HAP-1 (cell line): Measurements from ENCODE around the gene MYOG.

ENCODE experiments used
- DNase-seq, 2 experiments: peaks; one replicate each; pipeline ENCODE4 v3.0.0-alpha.2; 2016 to 2020; ENCODE audit warnings: low spot score in 2 of 2
- H3K27me3 ChIP-seq: fragments of 250-450 bp; sonication (Bioruptor Pico); 2 replicates; pipeline ENCODE4 v1.5.1; 2020; ENCODE audit warnings: low read depth, mild to moderate bottlenecking, moderate library complexity
- H3K36me3 ChIP-seq: fragments of 250-450 bp; sonication (Bioruptor Pico); replicated peaks from 2 replicates; pipeline ENCODE4 v1.5.1; 2020; ENCODE audit warnings: mild to moderate bottlenecking
- H3K4me1 ChIP-seq: fragments of 250-450 bp; sonication (Bioruptor Pico); 2 replicates; pipeline ENCODE4 v1.5.1; 2020; ENCODE audit warnings: mild to moderate bottlenecking
- H3K4me3 ChIP-seq: fragments of 250-450 bp; sonication (Bioruptor Pico); 2 replicates; pipeline ENCODE4 v1.5.1; 2020; ENCODE audit warnings: mild to moderate bottlenecking, moderate library complexity
- H3K9me3 ChIP-seq: fragments of 250-450 bp; sonication (Bioruptor Pico); 2 replicates; pipeline ENCODE4 v1.5.1; 2020; ENCODE audit warnings: mild to moderate bottlenecking, moderate library complexity
- in situ Hi-C: fragments of 300-500 bp; cut with MboI; formaldehyde crosslinking; loops from 3 replicates; pipeline ENCODE4 v1.14.3; 2020; ENCODE audit warnings: low sequenced_read_pairs, inconsistent platforms, mixed read lengths

MYOG gene

DNA sequence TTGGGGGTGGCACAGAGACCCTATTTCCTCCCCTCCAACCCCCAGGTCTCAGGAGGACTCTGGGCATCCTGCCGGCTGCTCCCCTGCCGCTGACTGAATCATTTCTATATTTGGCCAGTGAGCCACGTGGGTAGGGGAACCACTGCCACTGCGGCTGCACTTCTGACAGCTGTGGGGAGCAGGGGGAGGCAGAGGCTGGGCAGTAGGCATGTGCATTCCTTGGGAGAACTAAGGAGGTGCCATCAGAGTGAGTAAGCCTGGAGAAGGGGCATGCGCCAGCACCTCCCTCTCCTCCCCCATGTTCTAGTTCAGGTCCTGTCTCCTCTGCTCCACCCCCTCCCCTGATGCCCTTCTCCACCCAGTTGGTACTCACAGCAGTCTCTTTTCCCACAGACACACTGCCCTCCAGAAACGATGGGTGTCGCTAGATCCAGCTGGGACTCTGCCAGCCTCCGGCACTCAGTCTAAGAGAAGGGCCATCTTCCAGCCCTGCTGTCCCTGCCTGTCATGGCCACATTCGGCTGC is 47.5 kb downstream of the MYOG start:
- no peaks in the 10 kb centered on the region for H3K36me3 ChIP-seq
- no peak for DNase-seq
- in situ Hi-C loops = loop anchor here (5.0 kb wide), 1 partner anchor 179 kb away; no protein-coding TSS in a partner anchor
- H3K4me3 ChIP-seq = no peak overlapping the region
- no peaks in the 10 kb centered on the region for H3K4me1 ChIP-seq
- no peaks in the 10 kb centered on the region for H3K9me3 ChIP-seq
- no peaks in the 10 kb centered on the region for H3K27me3 ChIP-seq

DNA sequence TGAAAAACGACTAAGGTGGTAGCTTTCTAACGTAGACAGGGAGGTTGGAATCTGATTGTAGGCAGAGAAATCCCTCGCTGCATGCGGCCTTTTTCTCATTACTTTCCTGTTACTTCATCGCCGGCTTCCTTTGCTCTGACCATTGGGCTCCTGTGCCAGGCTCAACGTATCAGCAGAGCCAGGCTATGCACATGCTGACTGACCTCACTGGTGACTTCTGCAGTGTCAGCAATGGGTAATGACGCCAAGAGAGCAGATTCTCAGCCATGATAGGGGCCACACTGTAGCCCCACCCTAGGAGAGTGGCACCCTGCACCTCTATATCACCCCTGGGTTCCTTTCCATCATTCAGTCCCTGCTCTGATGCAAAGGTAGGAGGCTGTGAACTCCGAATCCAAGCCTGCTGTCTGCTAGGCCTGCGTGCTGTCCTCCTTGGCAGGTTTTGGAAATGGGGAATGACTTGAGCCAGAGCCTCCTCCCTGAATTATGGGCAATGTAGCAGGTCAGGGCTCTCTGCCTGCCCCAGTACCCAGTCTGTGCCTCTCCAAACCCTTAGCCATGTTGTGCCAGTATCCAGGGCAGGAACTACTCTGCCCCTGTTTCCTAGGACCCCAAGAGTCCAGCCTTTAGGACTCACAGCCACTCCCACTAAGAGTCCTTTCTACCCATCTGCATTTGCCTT is 48.2 kb downstream of the MYOG start:
- no peak for DNase-seq
- Histone ChIP-seq H3K4me1 (no peaks in the 10 kb centered on the region), H3K27me3 (no peaks in the 10 kb centered on the region), H3K36me3 (no peaks in the 10 kb centered on the region), H3K4me3 (no peak overlapping the region), H3K9me3 (no peaks in the 10 kb centered on the region)
- in situ Hi-C loops = loop anchor here (5.0 kb wide), 1 partner anchor 180 kb away; no protein-coding TSS in a partner anchor

DNA sequence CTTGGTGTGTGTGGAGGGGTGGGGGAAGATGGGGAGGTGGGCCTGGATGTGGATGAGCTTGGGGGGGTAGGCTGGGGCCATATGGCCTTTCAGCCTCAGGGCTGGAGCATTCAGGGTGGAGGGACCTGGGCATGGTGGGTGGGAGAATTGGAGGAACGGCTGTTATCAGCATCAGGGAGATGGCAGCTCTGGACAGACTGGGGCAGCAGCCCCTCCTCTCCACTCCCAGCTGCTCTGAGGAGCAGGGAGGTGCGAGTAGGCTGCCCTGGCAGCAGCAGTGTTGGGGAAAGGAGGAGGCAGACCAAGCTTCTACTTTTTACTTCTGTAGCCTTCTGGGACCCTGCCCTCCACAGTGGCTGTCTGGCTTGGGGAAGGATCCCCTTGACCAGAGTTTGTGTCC is 49.3 kb downstream of the MYOG start:
- Histone ChIP-seq H3K9me3 (no peaks in the 10 kb centered on the region), H3K4me1 (peaks cover 4% of the 10 kb centered on the region; the same call in 1 of the 2 replicates), H3K36me3 (no peaks in the 10 kb centered on the region), H3K27me3 (no peaks in the 10 kb centered on the region), H3K4me3 (no peak overlapping the region)
- in situ Hi-C loops = loop anchor here (5.0 kb wide), 1 partner anchor 181 kb away; no protein-coding TSS in a partner anchor
- DNase-seq = no peak

DNA sequence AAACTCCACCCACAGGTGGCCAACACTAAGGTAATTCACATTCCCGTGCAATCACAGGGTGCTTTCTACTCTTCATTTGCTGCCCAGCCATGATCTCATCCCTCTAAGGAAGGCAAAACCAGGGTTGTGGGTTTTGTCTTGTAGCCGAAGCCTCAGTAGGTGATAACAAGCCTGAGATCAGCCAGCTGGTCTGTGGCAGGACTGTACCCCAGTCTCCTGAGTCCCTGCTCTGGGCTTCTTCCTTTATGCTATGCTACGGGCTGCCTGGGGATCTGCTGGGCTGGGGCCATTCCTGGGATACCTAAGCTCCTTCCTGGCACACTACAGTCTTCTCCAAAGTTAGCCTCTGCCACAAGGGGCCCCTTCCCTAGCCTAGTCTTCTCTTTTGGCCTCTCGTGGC is 49.7 kb downstream of the MYOG start:
- H3K4me1 ChIP-seq = peaks cover 4% of the 10 kb centered on the region; the same call in 1 of the 2 replicates

DNA sequence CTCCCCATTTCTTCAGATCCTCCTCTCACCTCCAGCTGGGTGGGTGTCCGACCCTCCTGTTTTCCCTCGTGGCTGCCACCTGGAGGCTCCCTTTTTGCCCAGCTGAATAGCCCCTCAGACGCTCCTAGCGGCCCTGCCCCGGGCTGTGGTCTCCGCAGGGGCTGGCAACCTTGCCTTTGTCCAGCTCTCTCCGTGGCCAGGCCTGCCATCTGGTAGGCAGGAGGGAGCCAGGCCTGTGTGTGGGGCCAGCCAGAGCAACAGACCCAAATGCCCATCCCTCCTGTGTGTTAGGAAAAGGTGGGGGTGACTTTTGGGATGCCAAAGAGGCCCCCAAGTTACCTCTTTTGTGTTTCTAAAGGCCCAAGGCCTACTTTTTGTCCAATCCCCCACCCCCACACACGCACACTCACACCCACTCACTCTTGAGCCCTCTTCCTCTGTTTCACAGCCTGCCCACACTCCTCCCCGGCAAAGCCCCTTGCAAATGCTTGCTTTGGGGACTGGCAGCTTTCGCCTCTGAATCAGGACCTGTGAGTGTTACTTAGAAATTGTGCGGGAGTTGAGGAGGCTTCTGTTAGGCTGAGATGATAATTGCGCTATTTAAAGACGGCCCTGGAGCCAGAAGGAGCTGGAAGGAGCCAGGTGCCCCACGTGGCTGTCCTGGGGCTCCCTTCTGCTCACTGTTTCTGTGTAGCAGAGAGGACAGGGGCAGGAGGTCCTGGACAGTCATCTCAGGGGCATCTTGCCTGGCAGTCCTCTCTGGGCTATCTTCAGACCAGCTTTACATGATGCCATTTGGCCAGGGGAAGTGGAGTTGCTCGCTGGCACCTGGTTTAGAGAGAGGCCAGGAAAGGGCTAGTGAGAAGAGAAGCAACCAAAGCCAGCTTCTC is 50.5 kb downstream of the MYOG start:
- Histone ChIP-seq H3K36me3 (no peaks in the 10 kb centered on the region), H3K4me1 (peaks cover 4% of the 10 kb centered on the region; the same call in 1 of the 2 replicates), H3K27me3 (no peaks in the 10 kb centered on the region), H3K9me3 (no peaks in the 10 kb centered on the region), H3K4me3 (no peak overlapping the region)
- no peak for DNase-seq
- in situ Hi-C loops = loop anchor here (5.0 kb wide), 1 partner anchor 182 kb away; no protein-coding TSS in a partner anchor

More for the DNA sequence above, 49.7 kb downstream of the MYOG start:
- Histone ChIP-seq H3K9me3 (no peaks in the 10 kb centered on the region), H3K36me3 (no peaks in the 10 kb centered on the region), H3K27me3 (no peaks in the 10 kb centered on the region), H3K4me3 (no peak overlapping the region)
- in situ Hi-C loops = loop anchor here (5.0 kb wide), 1 partner anchor 181 kb away; no protein-coding TSS in a partner anchor
- DNase-seq = no peak

DNA sequence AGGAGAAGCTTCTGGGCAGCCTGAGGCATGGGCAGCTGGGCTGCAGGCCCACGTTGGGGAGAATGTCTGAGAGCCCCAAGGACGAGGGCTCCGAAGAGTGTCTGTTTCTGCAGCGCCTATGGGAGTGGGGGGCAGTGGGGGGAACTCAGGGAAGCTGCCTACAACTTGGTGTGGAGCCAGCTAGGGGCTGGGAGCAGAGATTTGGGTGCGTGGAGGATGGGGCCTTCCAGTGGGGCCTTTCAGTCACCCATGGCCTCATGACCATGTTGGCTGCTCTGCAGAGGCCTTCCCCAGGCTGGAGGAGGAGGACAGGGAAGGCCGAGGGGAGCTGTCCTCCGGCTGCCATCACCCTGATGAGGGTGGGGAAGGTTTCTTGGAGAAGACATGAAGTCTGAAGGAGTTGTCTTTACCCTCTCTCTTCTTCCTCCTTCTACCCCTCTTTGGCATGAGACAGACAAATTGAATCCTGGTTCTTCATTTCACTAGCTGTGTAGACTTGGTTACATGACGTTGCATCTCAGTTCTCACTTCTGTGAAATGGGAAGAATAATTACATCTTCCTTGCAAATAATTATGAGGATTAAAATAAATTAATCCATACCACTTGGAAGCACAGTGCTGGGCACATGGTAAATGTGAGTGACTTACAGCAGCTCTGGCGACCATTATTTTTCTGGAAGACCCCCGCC is 51.2 kb downstream of the MYOG start:
- H3K4me1 ChIP-seq = peaks cover 4% of the 10 kb centered on the region; the same call in 1 of the 2 replicates
- in situ Hi-C loops = loop anchor here (5.0 kb wide), 1 partner anchor 183 kb away; no protein-coding TSS in a partner anchor
- no peak overlapping the region for H3K4me3 ChIP-seq
- H3K36me3 ChIP-seq = no peaks in the 10 kb centered on the region
- DNase-seq = no peak
- H3K27me3 ChIP-seq = no peaks in the 10 kb centered on the region
- no peaks in the 10 kb centered on the region for H3K9me3 ChIP-seq

DNA sequence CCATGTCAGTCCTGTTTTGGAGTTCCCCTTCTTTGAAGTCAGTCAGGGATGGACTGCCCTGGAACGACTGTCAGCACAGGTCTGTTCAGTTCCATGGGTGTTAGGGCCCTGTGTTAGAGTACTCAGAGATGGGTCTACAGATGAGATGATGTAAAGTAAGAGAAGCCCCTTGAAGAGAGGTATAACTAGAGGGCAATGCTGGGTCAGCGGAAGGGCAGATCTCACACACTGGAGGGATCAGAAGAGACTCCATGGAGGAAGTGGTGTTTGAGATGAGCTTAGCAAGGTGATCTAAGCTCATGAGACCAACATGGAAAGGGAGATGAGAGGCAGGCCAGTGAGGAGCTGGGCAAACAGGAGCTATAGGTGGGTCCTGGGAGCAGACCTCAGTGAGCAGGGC is 51.9 kb downstream of the MYOG start:
- no peak overlapping the region for H3K4me3 ChIP-seq
- in situ Hi-C loops = no loop called here
- DNase-seq = no peak
- peaks cover 4% of the 10 kb centered on the region; the same call in 1 of the 2 replicates for H3K4me1 ChIP-seq
- H3K36me3 ChIP-seq = no peaks in the 10 kb centered on the region
- no peaks in the 10 kb centered on the region for H3K27me3 ChIP-seq
- H3K9me3 ChIP-seq = no peaks in the 10 kb centered on the region

DNA sequence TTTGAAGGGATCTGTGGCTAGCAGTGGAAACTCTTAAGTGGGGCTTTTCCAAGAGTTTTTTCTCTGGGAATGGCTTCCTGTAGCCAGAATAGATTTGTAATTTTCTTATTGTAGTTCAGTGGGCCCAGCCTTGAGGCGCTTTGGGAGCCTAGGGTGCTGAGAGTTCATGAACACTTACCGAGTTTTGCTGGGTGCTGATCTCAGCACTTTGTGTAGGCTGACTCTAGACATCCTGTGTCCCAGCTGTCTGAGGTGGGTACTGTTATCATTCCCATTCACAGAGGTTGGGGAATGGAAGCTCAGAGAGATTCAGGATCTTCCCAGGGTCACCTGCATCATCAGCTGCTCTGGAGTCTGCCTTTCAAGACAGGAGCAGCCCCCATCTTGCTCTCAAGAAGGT is 52.5 kb downstream of the MYOG start:
- H3K27me3 ChIP-seq = no peaks in the 10 kb centered on the region
- in situ Hi-C loops = no loop called here
- no peak overlapping the region for H3K4me3 ChIP-seq
- peaks cover 4% of the 10 kb centered on the region; the same call in 1 of the 2 replicates for H3K4me1 ChIP-seq
- H3K36me3 ChIP-seq = no peaks in the 10 kb centered on the region
- no peaks in the 10 kb centered on the region for H3K9me3 ChIP-seq
- DNase-seq = no peak
